H1 (cell line): Measurements from ENCODE around the gene ETF1. TPM values are rescaled to one million over a fixed set of nuclear protein-coding genes. Genes with fewer than 3 reads are reported as not detected.
A peak's percentile ranks its signal among the peaks of the same experiment; 100 is the strongest.

Experiments
- CTCF ChIA-PET: fragments of 300-600 bp; sonication (Branson Sonifier 250); formaldehyde crosslinking; loops from one replicate; lab custom pipeline; 2021; ENCODE audit not compliant: partially characterized antibody; lab: Charles Lee
- POLR2A ChIA-PET: fragments of 300-600 bp; sonication (Branson Sonifier 250); formaldehyde crosslinking; loops from one replicate; lab custom pipeline; 2021; ENCODE audit warnings: inconsistent platforms; ENCODE audit not compliant: partially characterized antibody; lab: Charles Lee
- DNase-seq, 2 experiments: peaks; one replicate each; pipeline versions ENCODE4 v3.0.0 to v3.0.0-alpha.2; 2010 to 2022; ENCODE audit warnings: low spot score in 2 of 2, low read depth in 1 of 2, mixed read lengths in 1 of 2
- FAIRE-seq: peaks from 2 replicates; lab custom pipeline; 2011; peaks lifted over from hg19 to GRCh38; lab: Jason Lieb, UNC
- H2AFZ ChIP-seq: 2 replicates; pipeline ENCODE4 v1.8.1; 2012; ENCODE audit warnings: low read length, inconsistent platforms
- H2AK5ac ChIP-seq: 2 replicates; pipeline ENCODE4 v1.6.1; 2013; ENCODE audit warnings: low read depth, low read length
- H2BK120ac ChIP-seq: replicated peaks from 2 replicates; pipeline ENCODE3; 2013; ENCODE audit warnings: low read depth, low read length, inconsistent platforms
- H2BK12ac ChIP-seq: 2 replicates; pipeline ENCODE4 v1.6.1; 2013; ENCODE audit warnings: low read depth, low read length
- H2BK15ac ChIP-seq: 2 replicates; pipeline ENCODE4 v1.6.1; 2013; ENCODE audit warnings: low read length
- H2BK20ac ChIP-seq: 2 replicates; pipeline ENCODE4 v1.6.1; 2013; ENCODE audit warnings: low read length
- H2BK5ac ChIP-seq: 2 replicates; pipeline ENCODE4 v1.6.1; 2013; ENCODE audit warnings: low read depth, low read length
- H3K14ac ChIP-seq: 2 replicates; pipeline ENCODE4 v1.6.1; 2013; ENCODE audit warnings: inconsistent platforms; ENCODE audit not compliant: insufficient read length
- H3K18ac ChIP-seq: 2 replicates; pipeline ENCODE4 v1.6.1; 2013; ENCODE audit warnings: low read length; ENCODE audit errors: extremely low read depth
- H3K23ac ChIP-seq: 2 replicates; pipeline ENCODE4 v1.6.1; 2013; ENCODE audit warnings: inconsistent platforms; ENCODE audit not compliant: insufficient read length
- H3K23me2 ChIP-seq: 2 replicates; pipeline ENCODE4 v1.6.1; 2013; ENCODE audit warnings: low read depth, low read length
- H3K27ac ChIP-seq: 2 replicates; pipeline ENCODE4 v1.6.1; 2011; ENCODE audit warnings: low read depth, low read length, inconsistent platforms
- H3K27me3 ChIP-seq, 4 experiments: replicated peaks in 1 of 4; 1 replicate in 1 of 4; 2 replicates in 3 of 4; pipeline versions ENCODE4 v1.6.1 to v1.8.1; 2011 to 2013; ENCODE audit warnings: low read length in 3 of 4, mild to moderate bottlenecking in 3 of 4, inconsistent platforms in 2 of 4, mixed read lengths in 2 of 4, moderate library complexity in 1 of 4; ENCODE audit not compliant: control insufficient read depth in 3 of 4, insufficient read depth in 3 of 4; ENCODE audit errors: extremely low read depth in 1 of 4
- H3K36me3 ChIP-seq, 4 experiments: 2 replicates each; pipeline versions ENCODE4 v1.6.1 to v1.8.1; 2011 to 2013; ENCODE audit warnings: mild to moderate bottlenecking in 4 of 4, low read length in 3 of 4, moderate library complexity in 2 of 4, control low read depth in 1 of 4, inconsistent platforms in 1 of 4; ENCODE audit not compliant: insufficient read depth in 4 of 4, control insufficient read depth in 2 of 4
- H3K4ac ChIP-seq: replicated peaks from 2 replicates; pipeline ENCODE3; 2013; ENCODE audit warnings: low read length, low read depth, mixed read lengths, inconsistent platforms; ENCODE audit not compliant: insufficient read length
- H3K4me1 ChIP-seq, 4 experiments: replicated peaks in 1 of 4; 1 replicate in 1 of 4; 2 replicates in 3 of 4; pipeline versions ENCODE4 v1.6.1 to v1.8.1; 2011 to 2013; ENCODE audit warnings: low read length in 3 of 4, inconsistent platforms in 2 of 4, mixed read lengths in 1 of 4; ENCODE audit not compliant: insufficient read depth in 4 of 4, control insufficient read depth in 3 of 4
- H3K4me2 ChIP-seq, 2 experiments: 2 replicates each; pipeline versions ENCODE4 v1.6.1 to v1.8.1; 2011 to 2013; ENCODE audit warnings: low read depth in 2 of 2, low read length in 2 of 2, control low read depth in 1 of 2, inconsistent platforms in 1 of 2, mild to moderate bottlenecking in 1 of 2; ENCODE audit not compliant: insufficient read depth in 1 of 2
- H3K4me3 ChIP-seq, 4 experiments: fragments of 200-600, 300-600 bp in 1 of 4; sonication (generic), shearing (Covaris generic), sonication (Bioruptor Twin) in 1 of 4; 2 replicates each; pipeline versions ENCODE4 v1.5.1 to v1.8.1; 2011 to 2016; ENCODE audit warnings: low read length in 4 of 4, low read depth in 3 of 4, control low read depth in 2 of 4, inconsistent platforms in 2 of 4, mild to moderate bottlenecking in 2 of 4, mixed read lengths in 1 of 4, moderate library complexity in 1 of 4; ENCODE audit not compliant: insufficient read depth in 2 of 4; ENCODE audit errors: extremely low read depth in 1 of 4
- H3K56ac ChIP-seq: replicated peaks from 2 replicates; pipeline ENCODE3; 2013; ENCODE audit warnings: low read depth, mild to moderate bottlenecking, mixed read lengths, low read length, inconsistent platforms; ENCODE audit not compliant: insufficient read length
- H3K79me1 ChIP-seq: 2 replicates; pipeline ENCODE4 v1.6.1; 2013; ENCODE audit warnings: low read depth, low read length, control low read depth
- H3K79me2 ChIP-seq, 2 experiments: 2 replicates each; pipeline versions ENCODE4 v1.6.1 to v1.8.1; 2012 to 2013; ENCODE audit warnings: low read length in 2 of 2, mild to moderate bottlenecking in 2 of 2, inconsistent platforms in 1 of 2; ENCODE audit not compliant: insufficient read depth in 2 of 2, control insufficient read depth in 1 of 2
- H3K9ac ChIP-seq, 4 experiments: replicated peaks in 1 of 4; 1 replicate in 1 of 4; 2 replicates in 3 of 4; pipeline versions ENCODE4 v1.6.1 to v1.8.1; 2011 to 2013; ENCODE audit warnings: low read depth in 3 of 4, low read length in 3 of 4, control low read depth in 2 of 4, mild to moderate bottlenecking in 2 of 4, moderate library complexity in 2 of 4, inconsistent platforms in 1 of 4; ENCODE audit errors: extremely low read depth in 1 of 4
- H3K9me3 ChIP-seq, 2 experiments: 2 replicates each; pipeline versions ENCODE4 v1.6.1 to v1.8.1; 2012 to 2013; ENCODE audit warnings: mild to moderate bottlenecking in 2 of 2, moderate library complexity in 2 of 2, control low read depth in 1 of 2, inconsistent platforms in 1 of 2, low read depth in 1 of 2, low read length in 1 of 2, mixed read lengths in 1 of 2; ENCODE audit not compliant: insufficient read depth in 2 of 2
- H4K20me1 ChIP-seq, 2 experiments: replicated peaks in 1 of 2; 2 replicates each; pipeline versions ENCODE3 to v1.8.1; 2011 to 2013; ENCODE audit warnings: inconsistent platforms in 2 of 2, low read length in 2 of 2, mild to moderate bottlenecking in 1 of 2; ENCODE audit not compliant: insufficient read depth in 2 of 2, control insufficient read depth in 1 of 2
- H4K5ac ChIP-seq: 2 replicates; pipeline ENCODE4 v1.6.1; 2013; ENCODE audit warnings: low read length, low read depth, mixed read lengths, inconsistent platforms; ENCODE audit not compliant: insufficient read length
- H4K8ac ChIP-seq: 2 replicates; pipeline ENCODE4 v1.8.0; 2013; ENCODE audit warnings: mild to moderate bottlenecking, moderate library complexity, low read length, inconsistent platforms; ENCODE audit not compliant: insufficient read depth; ENCODE audit errors: extremely low read depth
- H4K91ac ChIP-seq: replicated peaks from 2 replicates; pipeline ENCODE3; 2013; ENCODE audit warnings: low read length, mixed read lengths, inconsistent platforms; ENCODE audit not compliant: insufficient read length
- PHF8 ChIP-seq: fragments of 200-600 bp; sonication (generic); conservative IDR thresholded peaks from 2 replicates; pipeline ENCODE4 v1.7.1; 2012; ENCODE audit warnings: low read depth, mild to moderate bottlenecking, inconsistent platforms, low read length, moderate library complexity
- WGBS, 2 experiments: shearing (Covaris generic) in 1 of 2; methylation state at CpG; one replicate each; pipeline versions ENCODE4 v1.1.6 to v1.1.7; 2013 to 2015; ENCODE audit warnings: low lambda C conversion rate in 2 of 2, mixed read lengths in 2 of 2, inconsistent platforms in 1 of 2, low coverage in 1 of 2, missing lambda C conversion rate in 1 of 2; ENCODE audit not compliant: insufficient replicate concordance in 2 of 2, insufficient coverage in 1 of 2, insufficient read length in 1 of 2; ENCODE audit errors: extremely low coverage in 1 of 2, missing lambda C conversion rate in 1 of 2; 5-methylcytosine and 5-hydroxymethylcytosine counted together
- polyA plus RNA-seq, 7 experiments: library from polyadenylated mRNA; depleted of rRNA in 3 of 7; stranded (reverse) in 5 of 7; unstranded in 2 of 7; fragments of >200 nt in 5 of 7; fragments of 200-250 nt in 2 of 7; gene quantifications; 1 replicate in 5 of 7; 2 replicates in 1 of 7; 4 replicates in 1 of 7; pipeline versions ENCODE4 v1.2.1 to v1.2.3, GENCODE V29; 2011 to 2013; ENCODE audit warnings: missing spikeins in 2 of 7, mixed read lengths in 2 of 7
- total RNA-seq: library from RNA; stranded (reverse); fragmentation: NEBNext Ultra II Directional; extraction: Animal tissue kit (Norgen Biotek cat#: 25700); gene quantifications from 2 replicates; pipeline ENCODE4 v1.2.1, GENCODE V29; 2021

Gene ETF1
- total and polyA plus RNA-seq, 2 of the 8 experiments (the other 6 are each of a cell fraction or from before 2014, with no cell fraction given), result 50.5 to 168 TPM

- peak within 1 kb of the TSS; percentile 19; the same call in 1 of the 2 replicates for H2BK12ac ChIP-seq
- FAIRE-seq, result peak; percentile 85
- peak; percentile 82 for TF ChIP-seq PHF8
Measured at GRCh38 chr5:138575194-138576015, 32.4 kb upstream of the ETF1 start, which contains the start of gene HSPA9. Gene HSPA9, minus strand, starts transcription at chr5:138575401. Its CDS starts 83 bp downstream, at chr5:138575318.

More at GRCh38 chr5:138575194-138576015, 32.4 kb upstream of the ETF1 start, which contains the start of gene HSPA9:
- 0 out of 2 replicates have a peak, but pooled peaks cover 2% of the 10 kb centered on the region for H3K23me2 ChIP-seq
- peaks cover 3% of the 10 kb centered on the region; the same call in 1 of the 2 replicates for H3K79me1 ChIP-seq
- H3K14ac ChIP-seq, result no peak within 1 kb of the TSS
- no peaks in the 10 kb centered on the region for H3K27me3 ChIP-seq
- peak within 1 kb of the TSS; percentile 82 to 98 (median 92) for H3K4me3 ChIP-seq
- H3K4me2 ChIP-seq, result peak within 1 kb of the TSS; percentile 38 to 95
- H2BK5ac ChIP-seq, result peak within 1 kb of the TSS; percentile 99
- peaks cover 0 to 3% (median 0%) of the 10 kb centered on the region in 4 experiments; a peak in 3 of 7 replicates for H3K4me1 ChIP-seq
- ChIA-PET CTCF (interaction anchor here (0.6 to 3.6 kb wide), 9 partner anchors 9 to 465 kb away, joined by 3 to 20 read pairs (median 3); no protein-coding TSS in a partner anchor), POLR2A (interaction anchor here (0.6 to 24.2 kb wide), 47 partner anchors 11 to 766 kb away, joined by 3 to 1018 read pairs (median 4); partner anchors contain the start of genes CTNNA1, EGR1, ETF1 and MATR3)
- H3K27ac ChIP-seq, result peak within 1 kb of the TSS; percentile 100
- H3K18ac ChIP-seq, result peak within 1 kb of the TSS; percentile 91
- peak within 1 kb of the TSS; percentile 93 for H3K56ac ChIP-seq
- peak within 1 kb of the TSS; percentile 99 for H4K5ac ChIP-seq
- 1% methylated on average over 70 of the region's 73 CpGs; no CpG with 5 or more reads in 1 of the 2 experiments for WGBS, 2 experiments
- H2AK5ac ChIP-seq, result peak within 1 kb of the TSS; percentile 1; the same call in 1 of the 2 replicates
- peaks cover 22 to 45% of the 10 kb centered on the region in 2 experiments for H3K79me2 ChIP-seq
- peak within 1 kb of the TSS; percentile 84 for H2BK120ac ChIP-seq
- peak within 1 kb of the TSS; percentile 96 for H3K4ac ChIP-seq
- DNase-seq, result peak; percentile 95 to 97
- H3K36me3 ChIP-seq, result peaks cover 22 to 37% (median 30%) of the 10 kb centered on the region in 4 experiments
- H4K91ac ChIP-seq, result peak within 1 kb of the TSS; percentile 98
- peaks cover 0 to 5% of the 10 kb centered on the region in 2 experiments for H4K20me1 ChIP-seq
- H2BK20ac ChIP-seq, result no peak within 1 kb of the TSS; the same call in 1 of the 2 replicates
- peak within 1 kb of the TSS; percentile 97 to 99 (median 99) for H3K9ac ChIP-seq
- no peak within 1 kb of the TSS; the same call in 1 of the 2 replicates for H2AFZ ChIP-seq
- no peak within 1 kb of the TSS for H3K23ac ChIP-seq
- no peaks in the 10 kb centered on the region; a peak in 1 of 4 replicates for H3K9me3 ChIP-seq
- peak within 1 kb of the TSS; percentile 100 for H4K8ac ChIP-seq
- peak within 1 kb of the TSS; percentile 23; the same call in 1 of the 2 replicates for H2BK15ac ChIP-seq
